Large intestine (tissue), 3 donors: ENCODE data around the gene ISY1. TPM values are rescaled to one million over a fixed set of nuclear protein-coding genes. Genes with fewer than 3 reads are reported as not detected.

Source experiments
- DNase-seq, 2 donors: peaks; one replicate each; pipeline versions ENCODE4 v3.0.0 to v3.0.0-alpha.2; 2013
- H3K27ac ChIP-seq: one replicate; pipeline ENCODE4 v1.5.1; 2013; ENCODE audit warnings: low read length
- H3K27me3 ChIP-seq: 2 replicates; pipeline ENCODE4 v1.6.1; 2013; ENCODE audit warnings: low read length; ENCODE audit not compliant: control insufficient read depth, insufficient read depth
- H3K36me3 ChIP-seq: 2 replicates; pipeline ENCODE4 v1.6.1; 2013; ENCODE audit warnings: low read length; ENCODE audit not compliant: control insufficient read depth, insufficient read depth
- H3K4me1 ChIP-seq: one replicate; pipeline ENCODE4 v1.6.1; 2013; ENCODE audit warnings: low read length; ENCODE audit not compliant: control insufficient read depth, insufficient read depth
- H3K4me3 ChIP-seq: one replicate; pipeline ENCODE4 v1.5.1; 2013; ENCODE audit warnings: low read length
- H3K9me3 ChIP-seq: one replicate; pipeline ENCODE4 v1.6.1; 2013; ENCODE audit warnings: mild to moderate bottlenecking, low read depth, low read length, moderate library complexity; ENCODE audit not compliant: control insufficient read depth
- WGBS: methylation state at CpG from one replicate; pipeline ENCODE4 v1.1.5; 2013; ENCODE audit warnings: low lambda C conversion rate; ENCODE audit not compliant: insufficient coverage; 5-methylcytosine and 5-hydroxymethylcytosine counted together
- polyA plus RNA-seq: library from polyadenylated mRNA; unstranded; fragments of 120-200 nt; gene quantifications from one replicate; pipeline ENCODE4 v1.2.1, GENCODE V29; 2013

Gene ISY1
- polyA plus RNA-seq, 1 donor = 28.6 TPM

DNA sequence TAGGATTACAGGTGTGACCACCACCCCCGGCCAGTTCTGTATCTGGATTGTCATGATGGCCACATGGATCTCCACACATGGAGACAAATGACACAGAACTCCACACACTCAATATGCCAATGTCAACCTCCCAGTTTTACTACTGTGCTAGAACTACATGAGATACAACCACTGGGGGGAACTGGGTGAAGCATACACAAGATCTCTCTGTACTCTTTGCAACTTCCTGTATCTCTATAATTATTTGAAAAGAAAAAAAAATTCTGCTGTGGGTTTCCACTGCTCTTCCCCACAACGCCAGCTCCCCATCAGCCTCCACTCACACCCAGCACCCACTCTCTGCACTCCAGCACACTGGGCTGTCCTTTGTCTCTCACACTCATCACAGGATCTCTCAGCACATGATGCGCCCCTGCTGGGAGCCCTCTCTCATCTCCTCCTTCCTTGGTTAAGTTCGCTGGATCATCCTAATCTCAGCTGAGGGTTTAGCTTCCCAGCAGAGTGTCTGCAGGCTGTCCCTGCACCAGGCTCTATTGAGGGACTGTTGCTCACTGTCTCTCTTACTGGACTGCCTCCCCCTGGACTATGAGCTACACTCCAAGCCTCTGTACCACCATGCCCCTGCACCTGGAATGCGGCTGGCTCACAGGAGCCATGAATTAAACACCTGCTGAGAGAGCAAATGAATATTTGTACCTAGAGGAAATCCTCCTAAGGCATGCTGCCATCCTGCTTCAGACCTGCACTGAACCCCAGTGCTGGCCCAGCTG, 28.6 kb downstream of the ISY1 start:
- Histone ChIP-seq H3K36me3 (peaks cover 73% of the 10 kb centered on the region), H3K4me3 (no peak overlapping the region), H3K27me3 (no peaks in the 10 kb centered on the region), H3K27ac (no peak overlapping the region), H3K4me1 (no peaks in the 10 kb centered on the region), H3K9me3 (no peaks in the 10 kb centered on the region)
- DNase-seq = no peak
- WGBS = no CpG with 5 or more reads among the region's 5 CpGs

- H3K9me3 ChIP-seq = no peaks in the 10 kb centered on the region
- no peak for DNase-seq
- no peaks in the 10 kb centered on the region for H3K4me1 ChIP-seq
- 100% methylated on average over 1 of the region's 2 CpGs for WGBS
- no peak overlapping the region for H3K4me3 ChIP-seq
- H3K27ac ChIP-seq = no peak overlapping the region
- no peaks in the 10 kb centered on the region for H3K27me3 ChIP-seq
- H3K36me3 ChIP-seq = peaks cover 75% of the 10 kb centered on the region
These were observed 29.3 kb downstream of the ISY1 start for GRCh38 chr3:129131465-129132088.

- Histone ChIP-seq H3K36me3 (peaks cover 71% of the 10 kb centered on the region), H3K9me3 (no peaks in the 10 kb centered on the region), H3K4me1 (no peaks in the 10 kb centered on the region), H3K27ac (no peak overlapping the region), H3K27me3 (no peaks in the 10 kb centered on the region), H3K4me3 (no peak overlapping the region)
- no peak for DNase-seq
- WGBS = 84% methylated on average over 2 of the region's 13 CpGs
These were observed 30.5 kb downstream of the ISY1 start for GRCh38 chr3:129130291-129130813.

- DNase-seq = no peak
- Histone ChIP-seq H3K36me3 (peaks cover 57% of the 10 kb centered on the region), H3K27ac (no peak overlapping the region), H3K4me1 (peaks cover 1% of the 10 kb centered on the region), H3K9me3 (no peaks in the 10 kb centered on the region), H3K4me3 (no peak overlapping the region), H3K27me3 (no peaks in the 10 kb centered on the region)
- no CpG with 5 or more reads among the region's 16 CpGs for WGBS
These were observed 32.3 kb downstream of the ISY1 start for GRCh38 chr3:129128357-129129155.

DNA sequence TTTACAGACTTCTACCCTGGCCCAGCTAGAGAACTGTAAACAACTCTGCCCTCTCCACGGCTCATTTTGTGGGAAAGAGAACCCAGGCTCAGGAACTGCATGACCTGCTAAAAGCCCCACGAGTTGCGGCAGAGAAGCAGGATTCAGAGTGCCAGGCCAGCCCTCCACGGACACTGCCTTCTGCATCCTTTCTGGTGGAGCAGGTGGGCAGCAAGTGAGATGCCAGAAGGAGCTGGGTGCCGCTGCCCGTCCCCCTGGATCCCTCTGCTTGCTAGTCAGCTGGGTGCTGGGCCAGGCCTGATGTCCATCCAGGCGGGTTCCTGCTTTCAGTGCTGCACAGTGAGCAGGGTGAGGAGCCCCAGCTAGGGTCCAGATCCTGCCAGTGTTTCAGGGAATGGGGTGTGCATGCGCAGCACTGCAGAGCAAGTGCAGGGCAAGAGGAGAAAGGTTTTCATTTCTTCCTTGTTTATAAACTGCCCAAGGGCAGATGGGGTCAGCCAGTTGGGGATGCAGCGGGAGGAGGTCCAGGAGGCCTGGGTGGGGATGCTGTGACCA, 34.1 kb downstream of the ISY1 start:
- peaks cover 15% of the 10 kb centered on the region for H3K4me1 ChIP-seq
- H3K9me3 ChIP-seq = no peaks in the 10 kb centered on the region
- no peak overlapping the region for H3K27ac ChIP-seq
- no peak for DNase-seq
- no CpG with 5 or more reads among the region's 9 CpGs for whole genome bisulfite sequencing
- no peak overlapping the region for H3K4me3 ChIP-seq
- H3K36me3 ChIP-seq = peaks cover 41% of the 10 kb centered on the region
- no peaks in the 10 kb centered on the region for H3K27me3 ChIP-seq

DNA sequence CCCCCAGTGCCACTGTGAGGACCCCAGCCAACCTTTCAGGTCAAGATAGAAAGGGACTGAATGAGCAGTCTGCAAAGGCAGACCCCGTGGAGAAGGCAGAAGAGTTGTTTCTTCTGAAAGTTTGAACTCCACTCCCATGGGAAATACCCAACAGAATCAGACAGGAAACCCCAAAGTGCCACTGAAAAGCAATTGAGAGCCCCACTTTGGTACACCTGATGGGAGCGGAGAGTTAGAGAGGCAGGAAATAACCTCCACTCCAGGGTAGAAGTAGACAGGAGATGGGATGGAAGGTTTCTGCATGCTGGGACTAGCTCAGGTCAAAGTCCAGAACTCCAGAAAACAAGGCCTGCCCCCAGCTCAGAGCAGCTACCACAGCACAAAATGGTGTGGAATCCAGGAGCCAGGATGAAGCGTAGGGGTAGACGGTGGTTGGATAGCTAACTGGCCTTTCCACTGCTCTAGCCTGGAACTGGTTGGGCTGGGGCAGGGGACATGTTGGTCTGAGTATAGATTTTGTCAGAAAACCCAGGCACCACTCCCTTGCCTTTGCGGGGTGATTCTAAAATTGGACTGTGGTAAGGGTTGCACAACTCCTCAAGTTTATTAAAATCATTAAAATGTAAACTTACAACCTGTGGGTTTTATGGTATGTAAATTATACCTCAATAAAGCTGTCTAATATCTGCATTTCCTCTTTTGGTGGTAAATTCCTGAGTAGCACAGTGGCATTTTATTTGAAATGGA, 37.4 kb downstream of the ISY1 start:
- H3K27me3 ChIP-seq = no peaks in the 10 kb centered on the region
- H3K4me3 ChIP-seq = no peak overlapping the region
- H3K4me1 ChIP-seq = peaks cover 30% of the 10 kb centered on the region
- no CpG with 5 or more reads among the region's 5 CpGs for WGBS
- peak in 1 of 2 donors; percentile 50 for DNase-seq
- no peak overlapping the region for H3K27ac ChIP-seq
- peaks cover 12% of the 10 kb centered on the region for H3K36me3 ChIP-seq
- no peaks in the 10 kb centered on the region for H3K9me3 ChIP-seq

- peak overlapping the region; percentile 82 for H3K27ac ChIP-seq
- WGBS = no CpG with 5 or more reads among the region's 18 CpGs
- peak overlapping the region; percentile 58 for H3K4me3 ChIP-seq
- H3K27me3 ChIP-seq = no peaks in the 10 kb centered on the region
- H3K36me3 ChIP-seq = peaks cover 6% of the 10 kb centered on the region
- DNase-seq = peak in 1 of 2 donors; percentile 34
- peaks cover 35% of the 10 kb centered on the region for H3K4me1 ChIP-seq
- no peaks in the 10 kb centered on the region for H3K9me3 ChIP-seq
These were observed 38.4 kb downstream of the ISY1 start for GRCh38 chr3:129122412-129123011.

DNA sequence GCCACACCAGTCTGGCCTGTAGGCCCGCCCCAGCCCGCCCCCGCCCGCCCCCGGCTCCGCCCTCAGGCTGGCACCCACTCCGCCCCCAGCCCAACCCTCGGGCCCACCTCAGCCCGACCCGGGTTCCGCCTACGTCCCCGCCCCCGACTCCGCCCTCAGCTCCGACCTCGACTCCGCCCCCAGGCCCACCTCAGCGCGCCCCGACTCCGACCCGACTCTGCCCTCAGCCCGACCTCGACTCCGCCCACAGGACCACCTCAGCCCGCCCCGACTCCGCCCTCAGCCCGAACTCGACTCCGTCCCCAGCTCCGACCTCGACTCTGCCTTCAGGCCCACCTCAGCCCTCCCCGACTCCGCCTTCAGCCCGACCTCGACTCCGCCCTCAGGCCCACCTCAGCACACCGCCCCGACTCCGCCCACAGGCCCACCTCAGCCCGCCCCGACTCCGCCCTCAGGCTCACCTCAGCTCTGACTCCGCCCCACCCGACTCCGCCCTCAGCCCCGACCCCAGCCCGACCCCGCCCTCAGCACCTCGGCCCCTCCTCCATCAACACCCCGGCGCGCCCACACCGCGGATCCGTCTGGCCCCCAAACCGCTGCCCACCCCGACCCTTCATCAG, 39.0 kb downstream of the ISY1 start, which contains the start of gene RAB43:
Gene RAB43 (minus strand): TSS at position 13 of the 620 bp plus-strand sequence. CDS start 315 bp downstream, outside the sequence.
- WGBS = 0% methylated on average over 1 of the region's 60 CpGs
- Histone ChIP-seq H3K27ac (peak within 1 kb of the TSS; percentile 82), H3K4me1 (peaks cover 41% of the 10 kb centered on the region), H3K9me3 (no peaks in the 10 kb centered on the region), H3K4me3 (peak within 1 kb of the TSS; percentile 77), H3K36me3 (peaks cover 5% of the 10 kb centered on the region), H3K27me3 (no peaks in the 10 kb centered on the region)
- peak; percentile 89 to 90 for DNase-seq
